Measurements from ENCODE around the gene ADISSP. TPM values are rescaled to one million over a fixed set of nuclear protein-coding genes. Genes with fewer than 3 reads are reported as not detected.
A peak's percentile ranks its signal among the peaks of the same experiment; 100 is the strongest.

ADISSP gene
- total and polyA plus RNA-seq, 2 experiments from 2014 or later: 86.6 to 126 TPM

GRCh38 chr20:3753501-3754275, 13.9 kb downstream of the ADISSP start (continued):
- no peak for TF ChIP-seq ETS1 (IDR thresholded peaks at IDR 0.05)

DNA sequence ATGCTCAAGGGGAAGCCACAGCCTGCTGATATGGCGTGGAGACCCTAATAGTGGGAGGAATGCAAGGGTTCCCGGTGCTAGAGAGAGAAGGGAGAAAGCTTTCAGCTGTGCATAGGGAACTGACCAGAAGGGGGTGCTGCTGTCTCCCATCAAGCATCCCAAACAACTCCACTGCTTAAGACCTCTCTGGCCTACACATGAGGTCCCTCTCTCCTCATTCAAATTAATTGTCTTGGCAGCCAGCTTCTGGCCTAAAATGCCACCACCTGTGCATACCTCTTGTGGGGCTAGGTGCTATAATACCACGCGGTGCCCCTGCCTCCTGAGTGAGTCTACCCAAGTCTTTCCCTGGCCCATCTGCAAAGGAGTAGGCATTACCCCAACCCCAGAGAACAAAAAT, 14.5 kb downstream of the ADISSP start:
- Histone ChIP-seq H3K27ac (ENCODE audit: low read depth) (no peak overlapping the region), H3K27me3 (ENCODE audit: insufficient read depth) (peaks cover 22% of the 10 kb centered on the region), H3F3A (replicated peaks; ENCODE audit: low read depth) (peaks cover 14% of the 10 kb centered on the region), H3K79me2 (replicated peaks; ENCODE audit: insufficient read depth) (no peaks in the 10 kb centered on the region), H3K4me3 (peak overlapping the region; percentile 73), H3K4me1 (ENCODE audit: insufficient read depth) (peaks cover 12% of the 10 kb centered on the region; the same call in 1 of the 2 replicates), H2AFZ (no peak overlapping the region), H3K4me2 (peak overlapping the region; percentile 93), H4K20me1 (replicated peaks; ENCODE audit: insufficient read depth) (peaks cover 16% of the 10 kb centered on the region), H3K36me3 (ENCODE audit: insufficient read depth) (peaks cover 7% of the 10 kb centered on the region; the same call in 1 of the 2 replicates), H3K9me2 (ENCODE audit: insufficient read depth) (no peaks in the 10 kb centered on the region)
- H3K9me3 Mint-ChIP-seq: peaks cover 4% of the 10 kb centered on the region; the same call in 1 of the 3 replicates
- ATAC-seq (peak; percentile 53), DNase-seq (ENCODE audit: low spot score) (peak; percentile 91)
- H3K4me1 Mint-ChIP-seq: peaks cover 15% of the 10 kb centered on the region
- H3K4me3 Mint-ChIP-seq: peak overlapping the region; percentile 74; the same call in 2 of the 3 replicates
- H3K27me3 Mint-ChIP-seq (ENCODE audit: insufficient read depth, low read depth, poor library complexity): peaks cover 31% of the 10 kb centered on the region
- peaks cover 12% of the 10 kb centered on the region for H3K36me3 Mint-ChIP-seq (ENCODE audit: low read depth)
- H3K27ac Mint-ChIP-seq: no peak overlapping the region
- TF ChIP-seq JUNB (IDR thresholded peaks at IDR 0.05; ENCODE audit: unreplicated experiment): no peak
- no peak for TF ChIP-seq ETS1 (IDR thresholded peaks at IDR 0.05)
- TF ChIP-seq EZH2 (IDR thresholded peaks at IDR 0.05; ENCODE audit: low read depth, unreplicated experiment): no peak
- TF ChIP-seq POLR2AphosphoS5 (IDR thresholded peaks at IDR 0.05; ENCODE audit: low read depth): peak; percentile 43; the same call in 1 of the 2 replicates
- TF ChIP-seq ZNF331 (CRISPR knock-in tag; IDR thresholded peaks at IDR 0.05; ENCODE audit: low read depth): no peak
- no peak for TF ChIP-seq CREB1 (CRISPR knock-in tag; IDR thresholded peaks at IDR 0.05; ENCODE audit: low read depth)
- no peak for TF ChIP-seq STAT1 (IDR thresholded peaks at IDR 0.05; ENCODE audit: unreplicated experiment)
- no peak for TF ChIP-seq EZH2phosphoT487 (IDR thresholded peaks at IDR 0.05; ENCODE audit: unreplicated experiment)
- TF ChIP-seq ZNF462 (CRISPR knock-in tag; IDR thresholded peaks at IDR 0.05): no peak
- no peak for TF ChIP-seq ZNF114 (CRISPR knock-in tag; IDR thresholded peaks at IDR 0.05)
- peak; percentile 77 to 89 for TF ChIP-seq CTCF (conservative IDR thresholded peaks at IDR 0.05; ENCODE audit: low read depth in 2 of 2)

All from GM23338 (cell line).